HG03103 (cell line): Measurements from ENCODE around the gene KSR1.

ENCODE experiments used
- ATAC-seq: cut with Tn5 transposase; IDR thresholded peaks from one replicate; pipeline ENCODE4 v1.9.1; 2021; ENCODE audit warnings: low read depth; ENCODE audit not compliant: unreplicated experiment

KSR1 gene

GRCh38 chr17:27469256-27469655, 13.0 kb downstream of the KSR1 start:
- ATAC-seq: no peak

- ATAC-seq: peak; percentile 58
Measured at GRCh38 chr17:27471321-27472269, 15.3 kb downstream of the KSR1 start.

GRCh38 chr17:27473190-27473747, 17.0 kb downstream of the KSR1 start:
- no peak for ATAC-seq

GRCh38 chr17:27473748-27474609, 17.7 kb downstream of the KSR1 start:
- no peak for ATAC-seq

GRCh38 chr17:27475070-27475673, 18.9 kb downstream of the KSR1 start:
- no peak for ATAC-seq

- ATAC-seq: no peak
Measured at GRCh38 chr17:27475981-27476895, 20.0 kb downstream of the KSR1 start.

- ATAC-seq: no peak
Measured at GRCh38 chr17:27477050-27477888, 21.0 kb downstream of the KSR1 start.

GRCh38 chr17:27477971-27478684, 21.9 kb downstream of the KSR1 start:
- no peak for ATAC-seq

GRCh38 chr17:27478901-27479538, 22.8 kb downstream of the KSR1 start:
- no peak for ATAC-seq

GRCh38 chr17:27479838-27480237, 23.6 kb downstream of the KSR1 start:
- no peak for ATAC-seq

- ATAC-seq: no peak
Measured at GRCh38 chr17:27480699-27481098, 24.5 kb downstream of the KSR1 start.

- no peak for ATAC-seq
Measured at GRCh38 chr17:27481327-27481726, 25.1 kb downstream of the KSR1 start.

- ATAC-seq: no peak
Measured at GRCh38 chr17:27485125-27485524, 28.9 kb downstream of the KSR1 start.

- no peak for ATAC-seq
Measured at GRCh38 chr17:27485716-27486495, 29.7 kb downstream of the KSR1 start.

- no peak for ATAC-seq
Measured at GRCh38 chr17:27486741-27487140, 30.5 kb downstream of the KSR1 start.

GRCh38 chr17:27488231-27488630, 32.0 kb downstream of the KSR1 start:
- no peak for ATAC-seq
